ENCODE measurements around the gene WIPF3.

WIPF3 gene

DNA sequence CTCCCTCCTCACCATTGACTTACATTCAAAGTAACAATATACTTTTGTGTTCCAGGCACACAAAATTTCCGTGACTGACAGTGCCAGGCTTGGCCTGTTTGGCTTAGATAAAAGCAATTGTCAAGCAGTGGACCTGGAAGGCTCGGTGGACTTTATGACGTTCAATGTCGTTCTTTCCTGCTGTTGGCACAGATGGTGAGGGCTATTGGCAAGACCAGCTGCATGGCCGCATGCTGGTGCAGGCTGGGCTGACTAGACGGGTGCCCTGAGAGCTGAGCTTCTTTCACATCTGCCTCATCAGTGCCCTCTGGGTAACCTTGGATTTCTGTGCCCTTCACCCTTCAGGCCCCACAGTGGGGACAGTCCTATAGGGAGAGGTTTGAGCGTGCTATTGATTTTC, 45.2 kb downstream of the WIPF3 start:
- no peak for DNase-seq

DNA sequence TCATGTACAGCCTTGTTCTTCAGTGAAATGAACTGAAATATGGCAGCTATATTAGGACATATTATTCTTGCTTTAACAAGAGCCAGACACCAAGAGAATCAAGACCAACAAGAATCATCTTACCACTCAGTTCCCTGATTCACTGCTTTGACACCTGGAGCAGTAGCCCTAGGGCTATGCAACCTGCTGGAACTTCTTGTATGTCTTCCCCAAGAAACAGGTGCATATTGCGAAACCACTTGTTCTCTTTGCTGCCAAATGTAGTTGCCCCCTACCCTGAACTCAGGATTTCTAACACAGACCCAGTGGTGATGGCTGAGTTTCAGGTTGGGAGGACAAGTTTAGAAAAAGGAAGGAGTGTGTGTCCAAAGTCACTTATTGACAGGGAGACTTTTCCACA, 46.1 kb downstream of the WIPF3 start:
- no peak for DNase-seq

- DNase-seq = no peak
These were observed 46.8 kb downstream of the WIPF3 start for GRCh38 chr7:29853072-29853471.

GRCh38 chr7:29853789-29854188, 47.5 kb downstream of the WIPF3 start:
- no peak for DNase-seq

- DNase-seq = no peak
These were observed 48.1 kb downstream of the WIPF3 start for GRCh38 chr7:29854257-29854938.

- DNase-seq = no peak
These were observed 51.3 kb downstream of the WIPF3 start for GRCh38 chr7:29857654-29858053.

GRCh38 chr7:29858191-29858951, 52.1 kb downstream of the WIPF3 start:
- DNase-seq = no peak

DNA sequence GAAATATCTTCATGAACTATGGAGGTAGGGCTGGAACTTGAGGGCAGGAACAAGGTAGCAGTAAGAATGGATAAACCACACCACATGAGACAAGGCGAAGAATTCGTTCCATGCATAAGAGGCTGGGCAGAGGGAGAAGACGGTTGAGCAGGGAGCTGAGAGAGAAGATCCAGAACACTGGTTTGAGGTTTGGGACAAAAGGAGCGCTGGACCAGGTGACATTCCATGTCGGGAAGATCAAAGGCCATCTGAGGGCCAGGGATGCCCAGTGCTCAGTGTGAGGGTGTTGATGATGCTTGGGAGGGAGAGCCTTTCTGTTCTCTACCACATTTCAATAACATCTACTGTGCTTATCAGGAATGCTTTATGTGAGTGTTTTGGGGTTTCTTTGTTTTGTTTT, 52.8 kb downstream of the WIPF3 start:
- no peak for DNase-seq

- DNase-seq = no peak
These were observed 53.3 kb downstream of the WIPF3 start for GRCh38 chr7:29859524-29860185.

- no peak for DNase-seq
These were observed 53.9 kb downstream of the WIPF3 start for GRCh38 chr7:29860186-29860585.

- DNase-seq = no peak
These were observed 55.6 kb downstream of the WIPF3 start for GRCh38 chr7:29861884-29862283.

- DNase-seq = no peak
These were observed 58.3 kb downstream of the WIPF3 start for GRCh38 chr7:29864656-29865055.

DNA sequence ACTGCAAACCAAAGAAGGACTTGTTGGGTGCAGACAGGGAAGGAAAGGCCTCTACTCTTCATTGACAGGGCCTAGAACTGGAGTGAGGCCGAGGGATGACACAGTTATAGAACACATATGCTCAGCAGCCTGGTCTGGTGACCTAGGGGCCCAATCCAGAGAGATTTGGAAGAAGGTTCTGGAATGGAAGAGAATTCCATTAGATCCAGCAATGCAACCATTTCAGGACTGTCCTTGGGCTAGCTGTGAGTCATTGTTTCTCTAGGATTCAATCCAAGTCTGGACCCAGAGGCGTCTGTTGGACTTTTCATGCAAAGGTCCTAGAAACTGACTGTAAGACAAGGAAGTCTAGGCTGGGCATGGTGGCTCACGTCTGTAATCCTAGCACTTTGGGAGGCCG, 59.2 kb downstream of the WIPF3 start:
- DNase-seq = no peak

GRCh38 chr7:29866490-29866930, 60.2 kb downstream of the WIPF3 start:
- no peak for DNase-seq

- DNase-seq = no peak
These were observed 65.6 kb downstream of the WIPF3 start for GRCh38 chr7:29871787-29872398.

- DNase-seq = no peak
These were observed 67.5 kb downstream of the WIPF3 start for GRCh38 chr7:29873644-29874294.

DNA sequence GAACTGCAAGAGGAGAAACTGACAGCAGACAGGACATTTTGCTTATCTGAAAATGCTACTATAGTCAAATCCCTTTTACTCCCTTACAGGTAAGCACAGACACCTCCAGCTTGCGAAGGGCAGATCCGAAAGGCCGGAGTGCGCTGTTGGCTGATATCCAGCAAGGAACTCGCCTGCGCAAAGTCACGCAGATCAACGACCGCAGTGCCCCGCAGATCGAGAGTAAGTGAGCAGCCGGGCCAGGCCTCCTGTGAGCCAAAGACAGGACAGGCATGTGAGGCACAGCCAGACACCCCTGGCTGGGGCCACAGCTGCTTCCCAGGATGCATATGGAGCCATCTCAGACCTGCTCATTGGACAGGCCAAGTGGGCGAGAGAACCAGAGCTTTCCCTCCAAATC, 69.4 kb downstream of the WIPF3 start:
- no peak for DNase-seq

- DNase-seq = no peak
These were observed 70.9 kb downstream of the WIPF3 start for GRCh38 chr7:29877196-29877595.

- DNase-seq = no peak
These were observed 71.9 kb downstream of the WIPF3 start for GRCh38 chr7:29878081-29878688.

DNA sequence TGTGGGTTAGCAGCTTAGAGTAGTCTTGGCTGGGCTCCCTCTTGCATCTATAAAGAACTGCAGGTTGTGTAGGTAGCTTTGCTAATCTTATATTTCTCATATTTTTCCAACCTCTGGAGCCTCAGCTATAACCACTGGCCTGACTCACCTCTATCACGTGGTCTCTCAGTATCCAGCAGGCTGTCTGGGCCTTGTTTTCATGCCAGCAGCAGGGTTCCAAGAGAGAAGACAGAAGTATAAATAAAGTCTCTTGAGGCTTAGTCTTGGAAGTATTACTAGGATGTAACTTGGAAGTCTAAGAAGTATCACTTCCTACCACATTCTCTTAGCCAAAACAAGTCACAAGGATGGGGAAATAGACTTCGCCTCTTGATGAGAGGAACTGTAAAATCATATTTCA, 73.3 kb downstream of the WIPF3 start:
- no peak for DNase-seq

- no peak for DNase-seq
These were observed 75.4 kb downstream of the WIPF3 start for GRCh38 chr7:29881724-29882123.

- no peak for DNase-seq
These were observed 76.2 kb downstream of the WIPF3 start for GRCh38 chr7:29882481-29882880.

Measured in 8988T (cell line).